GM18858 (cell line): Measurements from ENCODE around the gene FOXP2.
"Not testable (repeated sequence)": the region's sequence is repeated elsewhere in the genome, so short reads cannot be mapped to it uniquely, and the experiment has no call there.

Experiments used
- ATAC-seq: cut with Tn5 transposase; IDR thresholded peaks from one replicate; pipeline ENCODE4 v1.9.1; 2021; ENCODE audit not compliant: unreplicated experiment

The FOXP2 gene

DNA sequence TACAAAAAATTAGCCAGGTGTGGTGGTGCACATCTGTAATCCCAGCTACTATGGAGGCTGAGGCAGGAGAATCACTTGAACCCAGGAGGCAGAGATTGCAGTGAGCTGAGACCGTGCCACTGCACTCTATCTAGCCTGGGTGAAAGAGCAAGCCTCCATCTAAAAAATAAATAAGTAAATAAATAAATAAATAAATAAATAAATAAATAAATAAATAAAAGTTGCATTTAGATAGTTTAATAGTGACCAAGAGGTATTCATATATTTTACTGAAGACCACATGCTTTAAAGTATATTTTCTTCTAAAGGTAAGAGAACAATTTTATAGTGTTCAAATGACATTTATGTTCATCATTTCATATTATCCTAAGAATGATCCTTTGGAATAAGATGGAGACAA lies 82.9 kb downstream of the FOXP2 start:
- not testable (repeated sequence) for ATAC-seq

DNA sequence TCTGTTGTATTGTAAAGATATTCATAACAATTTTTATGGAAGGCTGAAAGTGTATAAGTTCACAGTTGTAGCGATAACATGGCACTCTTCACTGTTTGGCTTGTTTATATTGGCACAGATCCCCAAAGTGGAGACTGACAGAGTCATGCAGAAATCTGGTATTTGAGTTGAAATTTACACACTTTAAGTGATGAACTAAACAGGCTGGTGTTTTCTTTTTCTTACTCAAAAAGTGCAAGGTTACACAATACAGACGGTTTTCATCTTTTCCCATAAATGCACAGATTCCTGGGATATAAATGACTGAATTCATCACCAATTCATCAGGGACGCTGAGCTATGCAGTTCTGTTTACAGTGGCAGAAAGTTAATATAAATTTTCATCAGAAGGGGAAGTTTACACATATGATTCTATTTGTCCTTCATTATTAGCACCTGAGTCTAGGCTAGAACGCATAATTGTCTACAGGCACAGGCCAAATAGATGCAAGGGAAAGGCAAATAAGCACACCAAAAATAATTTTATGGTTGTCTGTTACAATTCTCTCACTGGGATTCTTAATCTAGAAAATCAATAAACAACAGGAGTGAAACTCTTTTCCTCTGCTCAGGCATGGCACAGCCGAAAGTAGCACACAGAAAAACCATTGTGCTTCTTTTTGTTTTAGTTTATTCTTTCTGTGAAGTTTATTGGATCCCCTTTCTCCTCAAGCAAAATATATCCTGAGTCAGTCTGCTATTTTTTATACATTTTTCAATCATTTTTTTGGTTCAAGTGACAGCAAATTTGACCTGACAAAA lies 88.0 kb downstream of the FOXP2 start:
- ATAC-seq: no peak

DNA sequence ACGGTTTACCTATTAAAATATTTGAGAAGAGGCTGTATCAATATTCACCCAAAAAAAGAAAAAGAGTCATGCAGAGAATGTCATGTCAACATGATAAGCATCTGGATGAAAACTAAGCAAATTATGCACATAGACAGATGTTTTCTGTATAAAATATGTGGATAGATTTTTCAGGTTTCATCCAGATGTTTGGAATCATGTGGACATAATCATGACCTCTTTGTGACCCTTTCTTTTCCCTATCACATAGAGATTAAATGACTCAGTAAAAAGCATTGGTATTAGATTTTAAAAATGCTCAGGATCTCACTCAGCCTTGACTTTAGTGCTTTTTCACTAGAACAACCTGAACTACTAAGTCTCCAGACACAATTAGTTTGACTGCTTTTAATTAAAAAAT lies 90.0 kb downstream of the FOXP2 start:
- ATAC-seq: no peak

DNA sequence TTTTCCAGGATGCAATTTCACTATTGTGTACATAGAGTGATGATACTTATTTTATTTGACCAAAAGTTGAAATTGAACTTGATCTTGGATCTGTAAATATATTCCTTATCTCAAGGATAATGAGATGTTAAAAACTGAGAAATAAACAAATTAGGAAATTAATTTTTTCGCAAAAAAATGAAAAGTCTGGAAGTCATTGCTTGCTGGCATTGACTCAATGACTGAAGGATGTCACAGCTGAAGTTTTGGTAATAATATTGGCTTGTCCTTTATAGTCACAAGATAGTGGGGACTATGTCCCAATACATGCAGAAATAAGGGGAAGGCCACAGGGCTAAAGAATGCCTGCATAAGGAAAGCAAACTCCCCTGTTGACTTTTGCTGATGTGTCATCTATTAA lies 92.8 kb downstream of the FOXP2 start:
- no peak for ATAC-seq

DNA sequence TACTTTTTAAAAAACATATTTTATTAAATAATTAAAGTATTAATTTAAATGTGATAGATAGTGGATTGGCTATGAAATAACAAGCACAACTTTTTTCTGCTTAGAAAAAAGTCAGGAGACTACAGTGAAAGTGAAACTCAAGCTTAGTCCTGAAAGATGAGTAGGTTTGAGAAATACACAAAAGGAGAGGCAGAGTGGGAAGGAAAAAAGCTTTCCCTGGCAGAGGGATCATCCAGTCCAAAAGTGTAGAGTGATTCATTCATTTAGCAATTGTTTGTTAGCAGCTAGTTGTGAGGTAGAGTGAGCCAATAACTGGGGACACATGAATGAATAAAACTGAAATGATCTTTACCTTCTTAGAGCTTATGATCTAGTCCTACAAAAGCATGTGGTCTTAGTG lies 93.5 kb downstream of the FOXP2 start:
- no peak for ATAC-seq

DNA sequence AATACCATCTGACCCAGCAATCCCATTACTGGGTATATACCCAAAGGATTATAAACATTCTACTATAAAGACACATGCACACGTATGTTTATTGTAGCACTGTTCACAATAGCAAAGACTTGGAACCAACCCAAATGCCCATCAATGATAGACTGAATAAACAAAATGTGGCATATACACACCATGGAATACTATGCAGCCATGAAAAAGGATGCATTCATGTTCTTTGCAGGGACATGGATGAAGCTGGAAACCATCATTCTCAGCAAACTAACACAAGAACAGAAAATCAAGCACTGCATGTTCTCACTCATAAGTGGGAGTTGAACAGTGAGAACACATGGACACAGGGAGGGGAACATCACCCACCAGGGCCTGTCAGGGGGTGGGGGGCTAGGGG lies 96.2 kb downstream of the FOXP2 start:
- not testable (repeated sequence) for ATAC-seq

DNA sequence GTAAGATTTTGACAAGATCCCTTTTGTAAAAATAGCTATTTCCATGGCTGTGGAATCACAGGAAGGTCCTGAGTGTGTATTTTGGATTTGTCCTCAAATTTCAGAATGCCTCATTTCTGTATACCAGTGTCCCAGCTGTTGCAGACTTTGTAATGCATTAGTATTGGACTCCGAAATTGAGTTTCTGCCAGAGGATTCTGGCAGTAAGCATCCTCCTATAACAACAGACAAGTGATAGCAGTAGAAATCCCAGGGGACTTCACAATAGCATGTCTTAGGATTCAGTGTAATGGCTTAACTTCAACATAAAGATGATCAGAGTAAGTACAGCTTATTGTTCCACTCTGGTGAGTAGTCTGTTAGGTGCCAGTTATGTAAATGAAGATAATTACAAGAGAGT lies 104.6 kb downstream of the FOXP2 start:
- no peak for ATAC-seq

DNA sequence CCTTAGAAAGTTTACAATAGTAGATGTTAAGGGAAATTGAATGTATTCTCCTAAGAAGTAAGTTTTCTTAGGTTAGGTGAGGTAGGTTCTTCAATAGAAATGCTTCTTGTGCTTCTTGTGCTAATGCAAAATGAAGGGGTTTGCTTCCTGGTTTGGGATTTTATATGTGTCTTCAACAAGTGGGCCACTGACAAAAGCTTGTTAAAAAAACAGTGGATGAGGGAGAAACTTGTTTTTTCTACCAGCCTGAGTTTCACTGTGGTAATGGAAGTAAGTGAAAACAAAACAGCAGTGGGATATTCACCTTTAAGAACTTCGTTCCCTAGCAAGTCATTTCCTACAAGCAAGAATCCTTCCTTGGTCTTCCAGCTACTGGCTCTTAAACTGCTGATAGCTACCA lies 107.5 kb downstream of the FOXP2 start:
- no peak for ATAC-seq

DNA sequence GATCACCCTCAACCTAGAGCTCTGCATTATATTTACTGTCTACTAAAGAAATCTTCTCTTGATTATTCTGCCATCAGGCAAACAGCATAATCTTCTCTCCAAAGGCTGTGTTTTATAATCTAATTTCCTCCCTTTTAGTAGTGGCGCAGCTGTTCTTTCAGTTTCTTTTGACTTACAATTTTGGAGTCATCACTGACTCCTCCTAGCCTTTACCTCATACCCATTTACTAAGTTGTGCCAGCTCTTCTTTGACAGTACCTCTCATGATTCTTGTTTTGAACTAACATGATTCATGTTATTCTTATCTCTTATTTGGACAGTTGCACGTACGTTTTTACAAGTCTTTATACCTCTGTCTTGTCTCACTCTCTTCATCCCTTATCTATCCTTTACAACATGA lies 113.0 kb downstream of the FOXP2 start:
- no peak for ATAC-seq

DNA sequence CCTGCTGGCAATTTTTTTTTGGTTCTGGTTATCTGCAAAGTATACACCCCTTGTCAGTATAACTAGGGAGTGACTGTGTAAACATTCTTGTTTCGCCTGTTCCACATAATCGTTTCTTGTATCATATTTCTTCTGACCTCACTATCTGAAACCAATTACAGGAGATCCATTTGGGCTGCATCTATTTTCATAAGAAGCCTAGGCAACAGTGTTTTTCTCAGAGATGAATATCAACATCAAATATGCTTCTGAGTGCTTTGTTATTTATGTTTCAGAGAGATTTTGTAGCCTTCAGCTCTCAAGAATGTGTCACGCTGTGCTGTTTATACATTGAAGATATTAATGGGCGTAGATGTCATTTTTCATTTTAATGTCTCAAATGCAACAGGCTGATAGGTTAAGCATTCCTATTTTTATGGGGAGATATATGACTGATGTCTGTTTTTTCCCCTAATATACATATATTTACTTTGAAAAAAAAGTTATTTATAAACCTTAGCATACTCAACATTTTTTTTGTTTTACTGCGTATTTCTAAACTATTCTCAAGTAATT lies 115.5 kb downstream of the FOXP2 start:
- no peak for ATAC-seq

DNA sequence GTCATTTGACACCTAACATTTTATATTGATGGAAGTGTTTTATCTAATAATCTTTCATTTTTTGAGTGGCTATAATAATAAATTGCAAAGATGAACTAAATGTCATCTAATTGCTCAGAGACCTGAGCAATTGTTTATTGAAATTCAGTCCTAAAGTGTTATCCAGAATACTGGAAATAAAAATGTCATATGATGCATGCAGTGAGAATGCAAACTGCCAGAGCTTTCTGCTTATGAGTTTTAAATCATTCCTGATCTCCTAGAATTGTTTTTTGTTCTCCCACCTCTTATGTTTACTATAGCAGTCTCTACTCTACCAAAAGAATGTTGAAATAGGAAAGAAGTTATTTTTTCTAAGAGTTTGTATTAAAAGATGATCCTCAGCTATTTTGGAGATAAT lies 116.7 kb downstream of the FOXP2 start:
- ATAC-seq: no peak

DNA sequence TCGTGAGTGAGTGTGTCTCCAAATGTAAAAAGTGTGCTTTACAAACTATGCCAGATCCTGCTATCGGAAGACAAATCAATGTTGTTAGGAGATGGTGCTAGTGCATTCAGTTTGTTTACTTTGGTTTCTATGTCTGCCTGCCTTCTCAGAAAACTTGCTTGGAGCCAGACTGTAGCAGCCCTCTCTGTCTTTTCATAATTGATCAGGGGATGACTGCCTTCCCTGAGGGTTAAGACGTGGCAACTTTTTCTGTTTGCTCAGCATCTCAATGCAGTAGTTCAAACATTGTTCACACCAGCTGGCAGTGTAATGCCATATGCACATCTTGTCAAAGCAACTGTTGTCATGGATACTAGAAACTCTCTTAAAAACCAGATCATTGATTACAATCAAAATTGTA lies 118.5 kb downstream of the FOXP2 start:
- no peak for ATAC-seq

DNA sequence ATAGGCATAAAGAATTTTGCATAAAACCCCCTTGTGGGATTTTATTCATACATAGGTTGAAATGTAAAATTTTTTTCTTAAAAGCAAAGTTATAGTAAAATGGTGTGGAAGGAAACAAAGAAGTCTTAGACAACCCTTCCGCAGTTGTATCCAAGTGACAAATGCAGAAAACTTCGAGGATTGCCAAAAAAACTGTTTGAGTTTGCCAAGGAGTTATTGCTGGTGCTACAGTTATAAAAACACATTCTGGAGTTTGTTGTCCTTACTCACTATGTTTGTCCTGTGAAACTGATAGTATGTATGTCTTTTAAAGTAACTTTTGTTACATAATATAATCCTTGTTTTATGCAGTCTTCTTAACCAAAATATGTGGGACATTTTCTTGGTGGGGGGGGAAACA lies 120.3 kb downstream of the FOXP2 start:
- ATAC-seq: no peak

DNA sequence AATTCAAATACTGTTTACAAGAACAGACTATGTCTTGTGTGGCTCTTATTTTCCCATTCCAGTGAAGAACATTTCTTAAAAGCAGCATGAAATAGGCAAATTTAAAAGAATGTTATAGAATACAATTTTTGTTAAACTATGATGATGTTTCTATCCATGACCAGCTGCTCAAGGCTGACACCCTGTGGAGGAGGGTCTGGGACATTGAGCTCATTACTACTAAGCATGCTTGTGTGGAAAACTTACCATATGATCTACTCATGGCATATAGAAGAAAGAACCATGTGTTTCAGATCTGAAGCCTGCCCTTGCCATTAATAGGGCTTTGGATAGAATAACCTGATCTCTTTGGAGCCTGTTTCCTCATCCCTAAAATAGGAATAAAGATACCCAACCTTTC lies 125.0 kb downstream of the FOXP2 start:
- no peak for ATAC-seq

DNA sequence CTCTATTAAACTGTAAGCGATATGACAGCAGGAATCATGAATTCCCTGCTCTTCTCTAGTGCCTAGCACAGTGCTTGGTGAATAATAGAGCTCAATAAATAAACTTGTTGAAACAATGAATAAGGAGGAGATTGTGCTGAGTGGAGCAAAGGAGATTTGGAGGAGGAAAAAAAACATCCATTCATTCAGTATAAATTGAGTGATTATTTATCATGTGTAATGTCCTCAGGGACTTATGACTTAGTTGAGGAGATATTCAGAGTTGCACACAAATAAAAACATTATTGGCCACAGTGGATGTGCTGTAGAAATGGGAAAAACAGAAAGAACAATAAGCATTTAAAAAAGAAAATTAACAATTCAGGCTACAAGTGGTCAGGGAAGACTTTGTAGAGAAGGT lies 125.7 kb downstream of the FOXP2 start:
- no peak for ATAC-seq

DNA sequence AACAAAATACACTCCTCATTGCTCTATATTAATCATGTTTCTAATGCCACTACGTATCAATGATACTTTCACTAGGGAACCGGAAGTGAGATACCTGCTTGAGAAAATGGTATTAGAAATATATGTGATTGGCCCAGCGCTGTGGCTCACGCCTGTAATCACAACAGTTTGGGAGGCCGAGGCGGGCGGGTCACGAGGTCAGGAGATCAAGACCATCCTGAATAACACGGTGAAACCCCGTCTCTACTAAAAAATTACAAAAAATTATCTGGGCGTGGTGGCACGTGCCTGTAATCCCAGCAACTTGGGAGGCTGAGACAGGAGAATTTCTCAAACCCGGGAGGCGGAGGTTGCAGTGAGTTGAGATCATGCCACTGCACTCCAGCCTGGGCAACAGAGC lies 132.7 kb downstream of the FOXP2 start:
- not testable (repeated sequence) for ATAC-seq

DNA sequence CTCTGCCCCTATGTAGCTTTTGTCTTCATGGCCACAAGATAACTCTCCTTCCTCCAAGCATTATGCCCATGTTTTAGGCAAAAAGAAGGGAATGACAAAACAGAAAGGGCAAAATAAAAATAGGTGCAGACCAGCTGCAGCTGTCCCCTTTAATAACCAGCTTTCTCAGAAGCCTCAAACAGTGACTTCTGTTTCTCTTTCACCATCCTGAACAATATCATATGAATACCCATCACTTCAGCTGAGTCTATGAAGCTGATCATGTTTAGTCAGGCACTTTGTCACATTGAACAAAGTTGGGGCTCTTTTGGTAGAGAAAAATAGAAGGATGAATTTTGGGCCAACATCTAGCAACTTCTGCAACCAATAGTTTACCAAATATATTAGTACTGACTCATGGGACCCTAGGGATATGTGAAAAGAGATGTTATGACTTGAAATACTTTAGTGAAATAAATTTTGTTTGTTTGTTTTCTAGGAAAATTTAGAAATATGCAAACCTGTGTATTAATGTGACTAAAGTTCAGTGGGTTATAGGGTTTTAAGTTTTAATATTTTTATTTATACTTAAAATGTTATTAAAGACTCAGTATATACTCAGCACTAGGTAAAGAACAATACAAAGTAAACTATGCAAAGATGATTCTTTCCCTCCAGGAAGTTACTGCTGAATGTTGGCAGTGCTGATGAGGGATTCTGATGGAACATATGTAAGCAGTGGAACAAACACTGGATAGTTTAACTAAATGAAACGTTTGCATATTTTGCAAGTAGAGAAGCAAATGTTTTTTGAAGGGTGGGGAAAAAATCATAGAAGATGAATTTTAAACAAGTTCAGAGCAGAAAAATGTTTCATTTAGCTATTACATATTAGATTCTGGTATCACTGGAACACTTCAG lies 133.7 kb downstream of the FOXP2 start:
- no peak for ATAC-seq

DNA sequence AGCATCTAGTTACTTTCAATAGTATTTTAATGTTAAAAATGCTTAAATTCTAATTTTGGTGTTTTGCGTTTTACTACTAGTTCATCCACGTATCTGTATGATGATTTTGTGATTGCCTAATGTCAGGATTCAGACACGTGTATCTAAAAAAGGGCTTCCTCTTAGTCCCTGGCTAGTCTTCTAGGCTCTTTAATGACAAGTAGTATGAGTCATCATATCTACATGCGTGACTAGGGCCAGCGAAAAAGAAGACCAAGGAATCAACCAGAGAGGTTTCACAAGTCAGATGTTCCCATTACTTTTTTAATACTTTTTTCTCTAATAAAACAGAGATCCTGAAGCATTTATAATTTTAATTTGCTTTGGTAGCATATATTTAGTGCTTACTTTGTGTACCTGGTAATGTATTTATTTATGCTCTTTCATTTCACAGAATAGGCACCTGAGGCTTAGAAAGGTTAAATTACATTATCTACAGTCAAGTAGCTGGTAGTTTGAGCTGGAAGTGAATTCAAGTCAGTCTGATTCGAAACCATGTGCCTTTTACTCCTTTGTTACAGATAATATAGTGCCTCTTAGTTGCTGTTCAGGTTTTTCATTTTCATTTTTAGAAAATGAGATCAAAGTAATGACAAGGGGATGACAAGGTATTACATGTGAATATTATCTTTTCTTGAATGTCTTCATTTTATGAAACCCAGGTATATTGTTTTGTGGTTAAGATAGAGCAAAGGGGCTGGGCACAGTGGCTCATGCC lies 140.3 kb downstream of the FOXP2 start:
- peak; percentile 76 for ATAC-seq

DNA sequence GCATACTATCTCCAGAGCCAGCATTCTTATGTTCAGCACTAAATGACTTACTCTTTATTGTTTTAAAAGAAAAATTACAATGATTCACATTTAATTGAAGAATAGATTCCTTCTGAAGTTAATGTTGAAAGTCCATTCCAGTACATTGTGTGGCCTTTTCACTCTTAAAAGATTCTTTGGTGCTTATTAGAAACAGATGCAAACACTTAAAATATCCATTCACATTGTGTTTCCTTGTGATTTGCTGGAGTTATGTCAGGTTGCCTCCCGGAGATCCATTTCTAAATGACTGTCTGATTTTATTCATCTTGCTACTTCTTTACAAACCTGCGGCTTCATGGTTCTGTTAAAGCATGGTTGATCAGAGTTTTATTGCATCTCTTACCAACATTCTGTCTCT lies 152.8 kb downstream of the FOXP2 start:
- no peak for ATAC-seq

DNA sequence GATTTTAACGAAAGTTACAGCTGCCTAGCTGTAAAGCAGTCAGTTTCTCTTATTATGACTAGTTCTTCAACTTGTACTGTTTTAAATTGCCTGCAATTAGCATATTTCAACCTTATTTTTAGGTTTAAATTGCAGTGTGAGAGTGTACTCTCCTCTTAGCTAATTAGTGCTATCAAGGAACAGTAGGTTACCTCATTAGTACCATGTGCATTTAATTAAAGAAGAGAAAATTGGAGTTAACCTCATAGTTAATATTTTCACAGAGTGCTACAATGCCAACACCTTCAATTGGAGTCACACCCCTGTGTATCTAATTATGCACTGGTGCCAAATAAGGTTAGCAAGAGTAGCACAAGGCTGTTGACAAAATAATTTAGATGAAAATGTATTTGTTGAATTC lies 154.6 kb downstream of the FOXP2 start:
- ATAC-seq: no peak

DNA sequence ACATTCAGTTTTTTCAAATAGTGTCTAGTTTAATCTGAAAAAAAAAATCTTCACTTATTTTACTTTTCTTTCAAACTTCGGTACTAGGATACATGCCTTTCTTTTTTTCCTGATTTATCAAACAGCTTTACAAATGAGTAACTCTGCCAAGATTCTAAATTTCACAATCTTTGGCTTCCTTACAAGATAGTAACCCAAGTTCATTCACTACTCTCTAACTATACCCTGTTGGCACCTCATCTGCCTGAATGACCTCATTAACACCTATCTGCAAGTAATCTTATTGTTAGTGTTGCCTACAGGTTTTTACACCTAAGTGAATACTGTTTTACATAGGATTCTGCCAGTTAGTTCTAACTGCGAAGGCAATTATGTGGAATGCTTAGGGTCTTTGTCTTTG lies 159.8 kb downstream of the FOXP2 start:
- ATAC-seq: no peak
